Measurements from ENCODE around the gene SMARCC2. TPM values are rescaled to one million over a fixed set of nuclear protein-coding genes. Genes with fewer than 3 reads are reported as not detected.

The SMARCC2 gene
- total and polyA plus RNA-seq, 2 of the 13 experiments (the other 11 are each of a cell fraction or from before 2014, with no cell fraction given): 21.3 to 24.1 TPM

DNA sequence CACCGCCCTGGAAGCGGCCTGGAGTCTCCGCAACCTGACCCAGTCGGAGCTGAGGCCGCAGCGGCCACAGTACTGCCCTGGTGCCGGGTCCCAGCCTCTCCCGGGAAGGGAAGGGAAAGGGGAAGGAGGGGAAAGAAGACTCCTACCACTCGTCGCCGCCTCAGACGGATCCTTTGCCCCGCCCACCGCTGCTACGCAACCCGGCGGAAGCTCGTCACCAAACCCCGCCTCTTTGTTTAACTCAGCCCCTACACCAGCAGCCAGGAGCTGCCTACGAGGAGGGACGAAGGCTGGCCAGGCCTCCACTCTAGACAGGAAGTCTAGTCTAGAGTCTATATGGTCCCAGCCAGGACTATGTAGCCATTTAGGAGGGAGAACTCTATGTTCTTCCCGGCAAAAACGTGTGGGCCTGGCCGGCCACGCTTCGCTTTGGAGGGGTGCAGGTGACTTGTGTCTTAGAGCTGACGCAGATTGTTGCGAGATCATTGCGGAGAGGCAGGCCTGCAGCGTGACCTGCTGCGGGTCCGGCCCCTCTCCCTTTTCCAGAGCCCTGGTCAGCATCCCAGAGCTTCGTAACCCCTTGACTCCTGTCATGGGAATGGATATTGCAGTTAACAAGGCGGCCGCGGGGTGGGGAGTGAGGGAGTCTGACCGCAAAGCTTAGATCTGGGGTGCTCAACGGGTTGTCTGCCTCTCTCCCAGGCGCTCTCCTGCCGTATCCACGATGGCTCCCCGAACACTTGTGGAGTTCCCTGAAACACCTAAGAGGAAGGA, 32.7 kb upstream of the SMARCC2 start, which contains the start of gene RNF41 (continued):
- TF ChIP-seq, protein P1, sequence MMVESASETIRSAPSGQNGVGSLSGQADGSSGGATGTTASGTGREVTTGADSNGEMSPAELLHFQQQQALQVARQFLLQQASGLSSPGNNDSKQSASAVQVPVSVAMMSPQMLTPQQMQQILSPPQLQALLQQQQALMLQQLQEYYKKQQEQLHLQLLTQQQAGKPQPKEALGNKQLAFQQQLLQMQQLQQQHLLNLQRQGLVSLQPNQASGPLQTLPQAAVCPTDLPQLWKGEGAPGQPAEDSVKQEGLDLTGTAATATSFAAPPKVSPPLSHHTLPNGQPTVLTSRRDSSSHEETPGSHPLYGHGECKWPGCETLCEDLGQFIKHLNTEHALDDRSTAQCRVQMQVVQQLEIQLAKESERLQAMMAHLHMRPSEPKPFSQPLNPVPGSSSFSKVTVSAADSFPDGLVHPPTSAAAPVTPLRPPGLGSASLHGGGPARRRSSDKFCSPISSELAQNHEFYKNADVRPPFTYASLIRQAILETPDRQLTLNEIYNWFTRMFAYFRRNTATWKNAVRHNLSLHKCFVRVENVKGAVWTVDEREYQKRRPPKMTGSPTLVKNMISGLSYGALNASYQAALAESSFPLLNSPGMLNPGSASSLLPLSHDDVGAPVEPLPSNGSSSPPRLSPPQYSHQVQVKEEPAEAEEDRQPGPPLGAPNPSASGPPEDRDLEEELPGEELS (CRISPR knock-in tag; IDR thresholded peaks at IDR 0.05): 0 out of 2 replicates have a peak, but pooled peaks have one; percentile 13
- TF ChIP-seq ZFP36 (IDR thresholded peaks at IDR 0.05; ENCODE audit: borderline replicate concordance, low read depth, low read length, partially characterized antibody) (no peak), GTF3A (CRISPR knock-in tag; conservative IDR thresholded peaks at IDR 0.05) (no peak; the same call in 1 of the 2 replicates), ZNF446 (CRISPR knock-in tag; IDR thresholded peaks at IDR 0.05) (0 out of 2 replicates have a peak, but pooled peaks have one; percentile 33), ZNF180 (CRISPR knock-in tag; IDR thresholded peaks at IDR 0.05; ENCODE audit: borderline replicate concordance, low read depth) (no peak), ZNF543 (CRISPR knock-in tag; IDR thresholded peaks at IDR 0.05) (peak; percentile 73; the same call in 1 of the 2 replicates), SMAD9 (CRISPR knock-in tag; IDR thresholded peaks at IDR 0.05) (peak; percentile 94; the same call in 1 of the 2 replicates), SALL1 (CRISPR knock-in tag; IDR thresholded peaks at IDR 0.05) (0 out of 2 replicates have a peak, but pooled peaks have one; percentile 44), TARDBP (CRISPR knock-in tag; IDR thresholded peaks at IDR 0.05) (no peak), ZNF746 (CRISPR knock-in tag; IDR thresholded peaks at IDR 0.05) (no peak), TAF1 (CRISPR knock-in tag; IDR thresholded peaks at IDR 0.05) (peak; percentile 77), CAMTA2 (CRISPR knock-in tag; IDR thresholded peaks at IDR 0.05; ENCODE audit: borderline replicate concordance) (no peak), ZNF773 (CRISPR knock-in tag; IDR thresholded peaks at IDR 0.05; ENCODE audit: borderline replicate concordance) (no peak; the same call in 1 of the 2 replicates), ZNF501 (CRISPR knock-in tag; IDR thresholded peaks at IDR 0.05) (peak; percentile 78), ZNF776 (CRISPR knock-in tag; IDR thresholded peaks at IDR 0.05) (no peak), THAP11 (CRISPR knock-in tag; IDR thresholded peaks at IDR 0.05) (peak; percentile 81)
- TF ChIP-seq, protein P2, sequence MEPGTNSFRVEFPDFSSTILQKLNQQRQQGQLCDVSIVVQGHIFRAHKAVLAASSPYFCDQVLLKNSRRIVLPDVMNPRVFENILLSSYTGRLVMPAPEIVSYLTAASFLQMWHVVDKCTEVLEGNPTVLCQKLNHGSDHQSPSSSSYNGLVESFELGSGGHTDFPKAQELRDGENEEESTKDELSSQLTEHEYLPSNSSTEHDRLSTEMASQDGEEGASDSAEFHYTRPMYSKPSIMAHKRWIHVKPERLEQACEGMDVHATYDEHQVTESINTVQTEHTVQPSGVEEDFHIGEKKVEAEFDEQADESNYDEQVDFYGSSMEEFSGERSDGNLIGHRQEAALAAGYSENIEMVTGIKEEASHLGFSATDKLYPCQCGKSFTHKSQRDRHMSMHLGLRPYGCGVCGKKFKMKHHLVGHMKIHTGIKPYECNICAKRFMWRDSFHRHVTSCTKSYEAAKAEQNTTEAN (CRISPR knock-in tag; conservative IDR thresholded peaks at IDR 0.05): peak; percentile 46; the same call in 1 of the 2 replicates
- TF ChIP-seq, protein P3, sequence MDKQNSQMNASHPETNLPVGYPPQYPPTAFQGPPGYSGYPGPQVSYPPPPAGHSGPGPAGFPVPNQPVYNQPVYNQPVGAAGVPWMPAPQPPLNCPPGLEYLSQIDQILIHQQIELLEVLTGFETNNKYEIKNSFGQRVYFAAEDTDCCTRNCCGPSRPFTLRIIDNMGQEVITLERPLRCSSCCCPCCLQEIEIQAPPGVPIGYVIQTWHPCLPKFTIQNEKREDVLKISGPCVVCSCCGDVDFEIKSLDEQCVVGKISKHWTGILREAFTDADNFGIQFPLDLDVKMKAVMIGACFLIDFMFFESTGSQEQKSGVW (CRISPR knock-in tag; IDR thresholded peaks at IDR 0.05; ENCODE audit: borderline replicate concordance): no peak
- TF ChIP-seq, protein P4, sequence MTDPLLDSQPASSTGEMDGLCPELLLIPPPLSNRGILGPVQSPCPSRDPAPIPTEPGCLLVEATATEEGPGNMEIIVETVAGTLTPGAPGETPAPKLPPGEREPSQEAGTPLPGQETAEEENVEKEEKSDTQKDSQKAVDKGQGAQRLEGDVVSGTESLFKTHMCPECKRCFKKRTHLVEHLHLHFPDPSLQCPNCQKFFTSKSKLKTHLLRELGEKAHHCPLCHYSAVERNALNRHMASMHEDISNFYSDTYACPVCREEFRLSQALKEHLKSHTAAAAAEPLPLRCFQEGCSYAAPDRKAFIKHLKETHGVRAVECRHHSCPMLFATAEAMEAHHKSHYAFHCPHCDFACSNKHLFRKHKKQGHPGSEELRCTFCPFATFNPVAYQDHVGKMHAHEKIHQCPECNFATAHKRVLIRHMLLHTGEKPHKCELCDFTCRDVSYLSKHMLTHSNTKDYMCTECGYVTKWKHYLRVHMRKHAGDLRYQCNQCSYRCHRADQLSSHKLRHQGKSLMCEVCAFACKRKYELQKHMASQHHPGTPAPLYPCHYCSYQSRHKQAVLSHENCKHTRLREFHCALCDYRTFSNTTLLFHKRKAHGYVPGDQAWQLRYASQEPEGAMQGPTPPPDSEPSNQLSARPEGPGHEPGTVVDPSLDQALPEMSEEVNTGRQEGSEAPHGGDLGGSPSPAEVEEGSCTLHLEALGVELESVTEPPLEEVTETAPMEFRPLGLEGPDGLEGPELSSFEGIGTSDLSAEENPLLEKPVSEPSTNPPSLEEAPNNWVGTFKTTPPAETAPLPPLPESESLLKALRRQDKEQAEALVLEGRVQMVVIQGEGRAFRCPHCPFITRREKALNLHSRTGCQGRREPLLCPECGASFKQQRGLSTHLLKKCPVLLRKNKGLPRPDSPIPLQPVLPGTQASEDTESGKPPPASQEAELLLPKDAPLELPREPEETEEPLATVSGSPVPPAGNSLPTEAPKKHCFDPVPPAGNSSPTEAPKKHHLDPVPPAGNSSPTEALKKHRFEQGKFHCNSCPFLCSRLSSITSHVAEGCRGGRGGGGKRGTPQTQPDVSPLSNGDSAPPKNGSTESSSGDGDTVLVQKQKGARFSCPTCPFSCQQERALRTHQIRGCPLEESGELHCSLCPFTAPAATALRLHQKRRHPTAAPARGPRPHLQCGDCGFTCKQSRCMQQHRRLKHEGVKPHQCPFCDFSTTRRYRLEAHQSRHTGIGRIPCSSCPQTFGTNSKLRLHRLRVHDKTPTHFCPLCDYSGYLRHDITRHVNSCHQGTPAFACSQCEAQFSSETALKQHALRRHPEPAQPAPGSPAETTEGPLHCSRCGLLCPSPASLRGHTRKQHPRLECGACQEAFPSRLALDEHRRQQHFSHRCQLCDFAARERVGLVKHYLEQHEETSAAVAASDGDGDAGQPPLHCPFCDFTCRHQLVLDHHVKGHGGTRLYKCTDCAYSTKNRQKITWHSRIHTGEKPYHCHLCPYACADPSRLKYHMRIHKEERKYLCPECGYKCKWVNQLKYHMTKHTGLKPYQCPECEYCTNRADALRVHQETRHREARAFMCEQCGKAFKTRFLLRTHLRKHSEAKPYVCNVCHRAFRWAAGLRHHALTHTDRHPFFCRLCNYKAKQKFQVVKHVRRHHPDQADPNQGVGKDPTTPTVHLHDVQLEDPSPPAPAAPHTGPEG (CRISPR knock-in tag; IDR thresholded peaks at IDR 0.05): no peak; the same call in 1 of the 2 replicates
